ENCODE measurements around the gene SPSB4.
A peak's percentile ranks its signal among the peaks of the same experiment; 100 is the strongest.
"Not testable (repeated sequence)": the region's sequence is repeated elsewhere in the genome, so short reads cannot be mapped to it uniquely, and the experiment has no call there.

Gene SPSB4

DNA sequence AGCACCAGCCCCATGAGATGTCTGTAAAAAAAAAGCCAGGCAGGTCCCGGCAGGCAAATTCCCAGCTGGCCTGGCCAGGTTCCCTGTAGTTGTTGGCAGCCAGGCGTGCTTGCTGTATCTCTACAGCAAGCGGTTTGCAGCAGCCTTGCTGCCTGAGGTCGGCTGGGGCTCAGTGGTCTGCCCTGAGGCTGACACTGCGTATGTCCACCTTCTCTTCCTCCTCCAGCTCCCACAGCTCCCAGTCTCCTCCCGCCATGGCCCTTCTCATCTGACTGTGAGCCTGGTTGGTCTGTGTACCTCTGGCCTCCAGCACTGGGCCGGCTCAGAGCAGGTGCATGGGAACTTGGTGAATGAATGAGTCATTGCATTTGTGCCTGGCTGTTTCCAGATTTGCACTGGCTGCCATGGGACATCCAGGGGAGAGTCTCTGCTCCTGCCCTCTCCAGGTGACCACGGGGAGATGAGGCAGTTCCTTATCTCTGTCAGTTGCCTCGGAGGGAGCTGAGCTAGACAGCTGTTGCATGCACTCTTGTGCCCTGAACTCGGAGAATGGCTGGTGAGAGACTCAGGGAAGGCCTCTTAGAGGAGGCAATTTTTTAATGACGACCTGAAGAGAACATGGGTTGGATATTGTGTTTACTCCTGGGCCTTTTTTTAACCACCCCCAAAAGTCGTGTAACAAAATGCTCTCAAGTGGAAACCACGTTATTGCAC, 43.0 kb downstream of the SPSB4 start:
- DNase-seq (ENCODE audit: low read depth, low spot score) = no peak

DNA sequence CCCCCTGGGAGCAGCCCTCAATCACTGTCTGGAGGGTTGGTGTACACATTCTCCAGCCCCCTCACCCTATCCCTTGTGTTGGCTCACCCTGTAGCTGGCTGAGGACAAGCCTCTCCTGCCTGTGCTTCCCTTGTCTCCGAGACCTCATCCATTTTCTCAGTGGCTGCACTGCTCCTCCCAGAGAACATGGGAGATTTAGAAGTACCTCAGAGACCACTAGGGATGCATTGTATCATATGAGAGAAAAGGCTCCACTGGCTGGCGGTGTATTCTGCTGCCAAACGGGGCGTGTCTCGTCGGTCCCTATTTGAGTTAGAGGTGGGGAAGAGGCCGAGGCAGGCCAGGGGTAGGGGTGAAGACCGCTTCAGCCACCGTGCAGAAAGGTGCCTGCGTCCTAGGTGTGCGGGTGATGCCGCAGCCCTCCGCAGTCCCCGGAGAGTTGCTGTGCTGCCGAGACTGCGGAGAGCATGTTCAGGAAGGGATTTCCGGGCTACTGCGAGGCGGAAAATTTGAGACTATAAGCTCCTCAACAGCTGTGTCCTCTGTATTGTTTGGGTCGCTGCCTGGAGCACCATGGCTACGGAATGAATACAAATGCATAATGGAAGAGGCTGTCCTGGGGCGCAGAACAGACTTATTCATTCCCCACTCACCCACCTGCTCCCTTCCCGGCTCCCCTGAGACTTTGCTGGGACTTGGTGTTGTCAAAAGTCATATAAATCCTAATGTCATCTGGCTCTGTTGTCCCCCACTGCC, 43.8 kb downstream of the SPSB4 start:
- DNase-seq (ENCODE audit: low read depth, low spot score) = peak; percentile 29

DNA sequence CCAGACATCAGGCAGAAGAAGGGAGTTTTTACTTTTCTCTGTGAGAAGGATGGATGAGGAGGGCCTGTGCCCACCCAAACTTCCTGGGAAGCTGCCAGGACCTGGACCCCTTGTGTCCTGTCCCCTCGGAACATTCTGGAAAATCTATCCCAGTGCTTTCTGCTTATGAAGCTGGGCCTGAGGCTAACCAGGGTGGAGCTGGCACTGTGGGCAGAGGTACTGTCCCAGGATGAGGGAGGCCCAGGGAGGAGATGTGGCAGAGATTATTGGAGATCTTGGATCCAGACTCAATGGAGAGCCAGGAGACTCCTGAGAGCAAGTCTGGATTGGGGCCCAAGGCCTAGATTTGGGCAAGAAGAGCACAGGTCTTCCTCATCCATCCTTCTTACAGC, 44.4 kb downstream of the SPSB4 start:
- no peak for DNase-seq (ENCODE audit: low read depth, low spot score)

- no peak for DNase-seq (ENCODE audit: low read depth, low spot score)
Observed at GRCh38 chr3:141096164-141096563, 45.0 kb downstream of the SPSB4 start.

GRCh38 chr3:141096981-141097380, 45.8 kb downstream of the SPSB4 start:
- DNase-seq (ENCODE audit: low read depth, low spot score) = no peak

GRCh38 chr3:141100112-141100511, 49.0 kb downstream of the SPSB4 start:
- DNase-seq (ENCODE audit: low read depth, low spot score) = no peak

DNA sequence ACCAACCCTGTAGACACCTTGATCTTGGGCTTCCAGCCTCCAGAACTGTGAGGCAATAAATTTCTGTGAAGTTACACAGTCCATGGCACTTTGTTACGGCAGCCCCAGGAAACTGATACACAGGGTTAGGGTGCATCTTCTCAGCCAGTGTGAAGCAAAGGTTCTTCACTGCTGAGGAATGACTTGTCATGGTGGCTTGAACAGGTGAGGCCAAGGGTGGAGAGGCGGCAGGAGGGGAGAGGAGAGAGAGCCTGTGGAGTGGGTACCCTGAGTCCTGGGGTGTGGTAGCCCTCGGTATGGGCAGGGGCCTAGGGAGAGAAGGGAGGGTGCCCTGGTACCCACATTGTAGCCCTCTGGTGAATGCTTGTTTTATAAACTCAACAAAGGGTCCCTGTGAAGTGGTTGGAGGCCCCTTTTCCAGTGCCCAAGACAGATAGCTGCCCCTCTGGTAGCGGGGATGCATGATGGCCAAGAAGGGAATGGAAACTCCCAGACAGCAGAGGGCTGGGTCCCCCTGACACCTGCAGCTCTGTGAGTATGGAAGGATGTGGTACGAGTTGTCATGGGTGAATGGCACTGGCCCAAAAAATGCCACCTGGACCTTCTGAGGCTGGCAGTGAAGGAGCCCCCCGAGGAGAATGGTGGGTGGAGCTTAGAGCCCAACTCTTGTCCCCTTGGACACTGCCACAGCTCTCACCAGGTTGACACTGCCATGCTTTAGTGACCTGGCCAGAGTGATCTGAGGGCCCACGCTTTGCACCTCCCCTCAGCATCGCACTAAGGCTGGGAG, 49.6 kb downstream of the SPSB4 start:
- no peak for DNase-seq (ENCODE audit: low read depth, low spot score)

DNA sequence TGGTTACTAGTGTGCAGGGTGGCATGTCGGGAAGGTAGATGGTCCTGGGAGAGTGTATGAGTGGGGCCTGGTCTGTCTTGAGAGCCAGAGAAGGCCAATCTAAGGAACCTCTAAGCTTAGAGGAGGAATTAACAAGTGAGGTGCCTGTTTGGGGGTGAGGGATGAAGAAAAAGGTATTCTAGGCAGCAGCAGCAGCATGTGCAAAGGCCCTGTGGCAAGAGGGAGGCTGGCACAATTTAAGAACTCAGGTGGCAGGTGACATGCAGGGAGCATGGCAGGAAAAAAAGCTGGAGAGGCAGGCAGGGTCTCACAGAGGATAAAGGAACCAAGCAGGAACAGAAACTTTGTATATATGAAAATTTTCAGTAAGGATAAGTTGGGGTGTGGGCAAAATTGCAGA, 51.2 kb downstream of the SPSB4 start:
- no peak for DNase-seq (ENCODE audit: low read depth, low spot score)

- DNase-seq (ENCODE audit: low read depth, low spot score) = no peak
Observed at GRCh38 chr3:141103067-141103466, 51.9 kb downstream of the SPSB4 start.

- DNase-seq (ENCODE audit: low read depth, low spot score) = no peak
Observed at GRCh38 chr3:141103503-141103902, 52.4 kb downstream of the SPSB4 start.

- no peak for DNase-seq (ENCODE audit: low read depth, low spot score)
Observed at GRCh38 chr3:141104151-141104821, 53.1 kb downstream of the SPSB4 start.

DNA sequence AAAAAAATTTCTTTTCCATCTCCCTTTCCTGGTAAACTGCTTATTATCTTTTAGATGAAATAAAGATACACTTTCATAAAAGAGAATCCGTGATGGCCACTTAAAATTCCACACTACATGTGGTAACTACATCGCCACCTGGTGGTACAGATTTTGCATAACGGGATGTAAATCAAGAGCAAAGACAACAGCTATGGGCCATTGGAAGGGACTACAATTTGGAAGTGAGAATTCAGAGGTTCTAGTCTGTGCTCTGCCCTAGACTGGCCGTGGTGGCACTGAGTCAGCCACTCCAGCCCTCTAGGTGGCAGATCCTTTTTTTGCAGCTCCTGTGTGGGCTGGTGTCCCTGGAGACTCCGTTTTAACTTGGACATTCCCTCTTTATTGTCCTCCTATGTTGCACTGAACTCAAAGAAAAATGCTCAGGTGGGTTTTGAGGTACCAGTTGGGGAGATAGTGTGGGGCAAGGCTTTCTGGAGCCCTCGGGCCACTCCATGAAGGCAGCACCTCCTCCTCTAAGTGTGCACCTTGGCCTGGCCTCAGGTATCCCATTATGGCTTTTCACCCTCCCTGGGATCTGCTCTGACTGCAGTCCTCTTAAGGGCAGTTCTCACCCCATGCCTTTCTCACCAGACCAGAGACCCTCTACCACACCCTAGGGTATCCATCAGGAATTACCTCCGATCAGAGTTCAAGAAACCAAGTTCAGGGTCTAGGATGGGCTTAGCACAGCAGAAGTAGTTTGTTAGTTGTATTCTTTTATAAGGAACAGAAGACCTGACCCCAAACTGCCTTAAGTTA, 54.9 kb downstream of the SPSB4 start:
- DNase-seq (ENCODE audit: low read depth, low spot score) = peak; percentile 80

GRCh38 chr3:141106842-141107241, 55.7 kb downstream of the SPSB4 start:
- DNase-seq (ENCODE audit: low read depth, low spot score) = no peak

GRCh38 chr3:141108039-141108438, 56.9 kb downstream of the SPSB4 start:
- no peak for DNase-seq (ENCODE audit: low read depth, low spot score)

- no peak for DNase-seq (ENCODE audit: low read depth, low spot score)
Observed at GRCh38 chr3:141109751-141110150, 58.6 kb downstream of the SPSB4 start.

GRCh38 chr3:141110322-141110721, 59.2 kb downstream of the SPSB4 start:
- no peak for DNase-seq (ENCODE audit: low read depth, low spot score)

DNA sequence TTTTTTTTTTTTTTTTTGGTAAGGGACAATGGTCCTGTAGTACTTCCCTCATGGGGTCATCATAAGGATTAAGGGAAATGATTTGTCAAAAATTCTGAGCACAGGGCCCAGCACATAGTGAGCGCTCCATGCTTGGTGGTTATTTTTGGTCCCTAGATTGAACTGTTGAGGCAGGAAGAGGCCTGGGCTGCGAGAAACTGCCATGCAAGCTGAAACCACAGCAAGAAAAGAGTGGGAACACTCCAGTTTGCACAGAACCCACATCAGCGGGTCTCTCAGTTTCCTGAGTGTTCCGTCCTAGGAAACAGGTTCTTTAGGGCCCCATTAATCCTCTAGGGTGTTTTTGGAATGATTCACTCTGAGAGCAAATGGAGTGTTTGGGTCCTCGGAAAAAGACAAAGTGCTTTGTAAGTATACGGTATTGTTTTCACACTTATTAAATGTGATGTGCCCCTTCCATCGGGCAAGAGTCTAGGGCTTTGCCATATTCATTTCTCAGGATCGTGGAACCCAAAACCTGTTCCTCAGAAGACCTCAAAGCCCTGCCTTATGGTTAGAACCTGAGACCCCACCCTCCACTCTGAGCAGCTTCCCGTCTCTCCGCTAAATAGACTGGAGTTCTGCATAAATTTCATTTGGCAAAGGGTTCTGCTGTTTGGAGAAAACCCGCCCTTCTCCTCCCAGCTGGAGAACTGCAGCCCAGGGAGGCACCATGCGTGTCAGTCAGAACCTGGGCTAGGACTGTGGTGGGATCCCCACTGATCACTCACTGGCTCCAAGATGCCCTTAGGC, 60.4 kb downstream of the SPSB4 start:
- DNase-seq (ENCODE audit: low read depth, low spot score) = no peak

DNA sequence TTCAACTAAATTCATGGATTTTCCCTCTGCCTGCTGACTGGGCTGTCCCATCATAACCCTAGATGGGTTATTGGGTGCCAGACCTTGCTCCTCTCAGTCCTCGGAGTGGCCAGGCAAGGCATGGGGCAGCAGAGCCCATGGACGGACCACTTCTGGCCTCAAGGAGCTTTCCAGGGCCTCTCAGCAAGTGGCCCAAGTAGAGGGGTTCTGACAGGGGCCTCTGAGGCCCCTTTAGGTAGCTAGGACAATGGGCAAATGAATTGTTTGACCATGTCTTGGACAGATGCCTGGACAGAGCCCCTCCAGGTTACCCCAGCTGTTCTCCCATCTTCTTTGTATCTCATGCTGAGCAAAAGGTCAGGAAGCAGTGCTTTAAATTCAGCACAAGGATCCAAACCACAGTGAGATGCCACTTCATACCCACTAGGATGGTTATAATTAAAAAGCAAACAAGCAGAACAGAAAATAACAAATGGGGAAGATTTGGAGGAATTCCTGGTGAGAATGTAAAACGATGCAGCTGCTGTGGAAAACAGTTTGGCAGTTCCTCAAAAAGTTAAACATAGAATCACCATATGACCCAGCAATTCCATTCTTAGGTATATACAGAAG, 61.6 kb downstream of the SPSB4 start:
- DNase-seq (ENCODE audit: low read depth, low spot score) = no peak

- DNase-seq (ENCODE audit: low read depth, low spot score) = not testable (repeated sequence)
Observed at GRCh38 chr3:141113680-141114079, 62.5 kb downstream of the SPSB4 start.

Measured in smooth muscle cell of the brain vasculature (primary cell).